GM21529 (cell line): ENCODE results near the gene ERCC1.

Experiments
- ATAC-seq: cut with Tn5 transposase; IDR thresholded peaks from one replicate; pipeline ENCODE4 v1.9.1; 2021; ENCODE audit not compliant: unreplicated experiment

The ERCC1 gene

DNA sequence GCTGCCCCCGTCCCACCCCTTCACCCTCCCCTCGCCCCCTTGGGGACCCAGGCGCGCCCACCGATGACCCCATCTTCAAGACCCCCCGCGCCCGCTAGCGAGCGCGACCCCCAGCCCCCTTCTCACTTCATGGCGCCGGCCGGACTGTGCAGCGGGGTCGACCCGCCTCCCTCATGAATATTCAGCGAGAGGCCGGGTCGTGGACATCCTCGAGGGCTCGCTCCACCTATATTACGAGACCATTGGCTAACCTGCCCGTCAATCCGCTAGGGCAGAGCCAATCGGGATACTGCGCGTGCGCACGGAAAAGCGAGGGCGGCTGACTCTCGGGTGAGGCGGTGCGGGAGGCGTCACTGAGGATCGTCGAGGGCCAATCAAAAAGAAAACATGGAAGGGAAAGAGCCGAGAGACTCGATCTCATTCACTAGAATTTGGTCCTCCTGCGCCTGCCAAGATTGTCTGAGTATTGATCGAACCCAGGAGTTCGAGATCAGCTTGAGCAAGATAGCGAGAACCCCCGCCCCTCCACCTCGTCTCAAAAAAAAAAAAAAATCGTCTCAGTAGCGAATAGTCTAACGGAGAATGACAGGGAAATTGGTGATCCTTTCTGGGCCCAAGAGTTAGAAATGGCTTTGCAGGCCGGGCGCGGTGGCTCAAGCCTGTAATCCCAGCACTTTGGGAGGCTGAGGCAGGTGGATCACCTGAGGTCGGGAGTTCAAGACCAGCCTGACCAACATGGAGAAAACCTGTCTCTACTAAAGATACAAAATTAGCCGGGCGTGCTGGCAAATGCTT, 53.1 kb downstream of the ERCC1 start, which contains the start of gene ERCC2:
ERCC2 (minus strand) TSS at position 164 of the 795 bp plus-strand sequence; CDS start at position 131, 33 bp downstream.
- peak; percentile 95 for ATAC-seq

- ATAC-seq: no peak
These were observed 54.9 kb downstream of the ERCC1 start for GRCh38 chr19:45368737-45369340.

GRCh38 chr19:45368127-45368526, 55.6 kb downstream of the ERCC1 start:
- ATAC-seq: no peak

GRCh38 chr19:45364696-45365095, 59.0 kb downstream of the ERCC1 start:
- ATAC-seq: no peak

- no peak for ATAC-seq
These were observed 59.8 kb downstream of the ERCC1 start for GRCh38 chr19:45363861-45364459.

- no peak for ATAC-seq
These were observed 61.4 kb downstream of the ERCC1 start for GRCh38 chr19:45362291-45362690.

DNA sequence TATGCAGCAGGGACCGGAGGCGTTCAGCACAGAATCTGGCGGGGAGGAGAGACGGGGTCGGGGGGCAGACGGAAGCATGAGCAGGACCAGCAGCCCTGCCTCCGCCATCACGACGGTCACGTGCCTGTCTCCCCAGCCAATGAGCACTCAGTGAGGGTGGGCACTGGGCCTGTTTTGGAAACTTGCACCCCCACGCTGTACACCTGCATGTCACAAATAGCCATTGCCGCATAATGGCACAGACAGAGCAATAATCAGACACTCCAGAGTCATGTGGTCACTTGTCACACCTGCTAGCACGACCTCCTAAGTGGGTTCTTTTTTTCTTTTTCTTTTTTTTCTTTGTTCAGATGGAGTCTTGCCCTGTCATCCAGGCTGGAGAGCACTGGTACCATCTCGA, 62.1 kb downstream of the ERCC1 start:
- ATAC-seq: no peak

DNA sequence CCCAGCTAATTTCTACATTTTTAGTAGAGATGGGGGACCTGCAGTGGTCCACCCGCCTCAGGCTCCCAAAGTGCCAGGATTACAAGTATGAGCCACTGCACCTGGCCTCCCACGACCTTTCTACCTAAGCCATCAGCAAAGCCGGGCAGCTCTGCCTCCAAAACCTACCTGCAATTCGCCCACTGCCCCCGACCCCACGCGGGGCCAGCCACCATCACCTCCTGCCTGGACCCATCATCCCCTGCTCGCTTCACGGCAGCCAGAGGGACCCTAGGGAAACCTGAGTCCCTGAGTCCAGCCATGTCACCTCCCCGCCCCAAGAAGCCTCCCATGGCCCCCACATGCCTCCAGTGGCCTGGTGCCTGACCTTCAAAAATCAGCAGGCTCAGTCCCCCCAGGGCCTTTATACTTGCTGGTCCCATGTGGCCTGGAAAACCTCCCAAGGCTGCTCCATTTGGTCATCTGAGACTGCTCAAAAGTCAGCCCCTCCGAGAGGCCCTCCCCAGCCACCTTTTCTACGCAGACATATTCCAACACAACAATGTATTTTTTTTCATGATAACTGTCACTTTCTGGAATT, 65.4 kb downstream of the ERCC1 start:
- ATAC-seq: no peak

- no peak for ATAC-seq
These were observed 66.3 kb downstream of the ERCC1 start for GRCh38 chr19:45357445-45357783.
